RWPE1 (cell line): ENCODE data around the gene BGN.
A peak's percentile ranks its signal among the peaks of the same experiment; 100 is the strongest.

Experiments
- CTCF ChIA-PET: fragments of 350-600 bp; sonication (Branson Sonifier 250); formaldehyde crosslinking; extraction: SDS; loops from one replicate; lab custom pipeline; 2021; lab: Yijun Ruan, JAX
- POLR2A ChIA-PET: fragments of 400-600 bp; formaldehyde crosslinking; extraction: SDS; loops from one replicate; lab custom pipeline; 2020; ENCODE audit warnings: antibody characterized with exemption; ENCODE audit not compliant: low non-redundant PET; lab: Yijun Ruan, JAX
- DNase-seq: peaks from one replicate; pipeline ENCODE4 v3.0.0; 2012; ENCODE audit warnings: low spot score
- H3K27ac ChIP-seq: fragments of 450-650 bp; 2 replicates; pipeline ENCODE4 v1.5.1; 2017
- CTCF ChIP-seq: fragments of 450-650 bp; conservative IDR thresholded peaks from 2 replicates; pipeline ENCODE4 v1.5.1; 2017; ENCODE audit warnings: low read depth, mild to moderate bottlenecking

Gene BGN

GRCh38 chrX:153477364-153477857, 17.4 kb upstream of the BGN start:
- ChIA-PET CTCF (no interaction called here), POLR2A (no interaction called here)
- no peak for TF ChIP-seq CTCF
- no peak for DNase-seq
- H3K27ac ChIP-seq: peak overlapping the region; percentile 90

GRCh38 chrX:153477901-153478300, 16.9 kb upstream of the BGN start:
- H3K27ac ChIP-seq: peak overlapping the region; percentile 90
- ChIA-PET CTCF (no interaction called here), POLR2A (no interaction called here)
- TF ChIP-seq CTCF: no peak
- DNase-seq: no peak

GRCh38 chrX:153478746-153479145, 16.0 kb upstream of the BGN start:
- ChIA-PET POLR2A (no interaction called here), CTCF (interaction anchor here (1.0 kb wide), 1 partner anchor 8 kb away, joined by 3 read pairs; no protein-coding TSS in a partner anchor)
- peak overlapping the region; percentile 90 for H3K27ac ChIP-seq
- TF ChIP-seq CTCF: no peak
- DNase-seq: no peak

GRCh38 chrX:153481043-153481442, 13.7 kb upstream of the BGN start:
- no peak for TF ChIP-seq CTCF
- CTCF ChIA-PET: no interaction called here
- no peak for DNase-seq
- POLR2A ChIA-PET: no interaction called here
- peak overlapping the region; percentile 90 for H3K27ac ChIP-seq

GRCh38 chrX:153482376-153483015, 12.3 kb upstream of the BGN start:
- CTCF ChIA-PET: no interaction called here
- TF ChIP-seq CTCF: no peak
- DNase-seq: no peak
- H3K27ac ChIP-seq: peak overlapping the region; percentile 90
- POLR2A ChIA-PET: no interaction called here

- ChIA-PET CTCF (interaction anchor here (0.7 kb wide), 2 partner anchors 22 to 57 kb away, joined by 3 to 4 read pairs; no protein-coding TSS in a partner anchor), POLR2A (no interaction called here)
- peak overlapping the region; percentile 90; the same call in 1 of the 2 replicates for H3K27ac ChIP-seq
- no peak for TF ChIP-seq CTCF
- no peak for DNase-seq
Observed at GRCh38 chrX:153485396-153486080, 9.2 kb upstream of the BGN start.
